ENCODE results near the gene MISP. TPM values are rescaled to one million over a fixed set of nuclear protein-coding genes. Genes with fewer than 3 reads are reported as not detected.

The MISP gene
- total and polyA plus RNA-seq, 2 of the 8 experiments (the other 6 are each of a cell fraction or from before 2014, with no cell fraction given) = 0.43 to 0.45 TPM

DNA sequence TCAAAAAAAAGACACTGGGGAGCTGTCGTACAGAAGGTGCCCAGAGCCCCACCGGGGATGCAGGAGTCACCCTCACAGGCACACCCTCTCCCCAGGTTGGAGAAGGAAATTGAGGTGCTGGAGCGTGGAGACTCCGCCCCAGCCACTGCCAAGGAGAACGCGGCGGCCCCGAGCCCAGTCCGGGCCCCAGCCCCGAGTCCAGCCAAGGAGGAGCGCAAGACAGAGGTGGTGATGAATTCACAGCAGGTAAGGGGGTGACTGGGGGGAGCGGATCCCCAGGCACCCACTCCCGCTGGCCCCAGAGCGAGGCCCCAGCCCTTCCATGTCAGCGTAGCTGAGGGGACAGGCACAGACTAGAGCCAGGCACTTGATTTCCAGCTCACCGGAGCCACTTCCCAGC, 19.9 kb upstream of the MISP start:
- Histone ChIP-seq H2BK12ac (ENCODE audit: low read depth, low read length) (no peak overlapping the region), H3K4me2 (ENCODE audit: insufficient read depth in 1 of 2, low read depth in 2 of 2, low read length in 2 of 2) (no peak overlapping the region), H3K9ac (replicated peaks in 1 of 4; ENCODE audit: extremely low read depth in 1 of 4, low read depth in 3 of 4, low read length in 3 of 4) (no peak overlapping the region), H4K8ac (ENCODE audit: extremely low read depth, insufficient read depth, low read length) (no peak overlapping the region; the same call in 1 of the 2 replicates), H2BK120ac (replicated peaks; ENCODE audit: low read depth, low read length) (no peak overlapping the region), H3K18ac (ENCODE audit: extremely low read depth, low read length) (no peak overlapping the region), H4K91ac (replicated peaks; ENCODE audit: insufficient read length, low read length) (no peak overlapping the region), H3K79me1 (ENCODE audit: low read depth, low read length) (no peaks in the 10 kb centered on the region; the same call in 1 of the 2 replicates), H2BK5ac (ENCODE audit: low read depth, low read length) (no peak overlapping the region), H3K27me3 (replicated peaks in 1 of 4; ENCODE audit: control insufficient read depth in 3 of 4, extremely low read depth in 1 of 4, insufficient read depth in 3 of 4, low read length in 3 of 4) (no peaks in the 10 kb centered on the region), H4K5ac (ENCODE audit: insufficient read length, low read depth, low read length) (no peak overlapping the region), H3K9me3 (ENCODE audit: insufficient read depth in 2 of 2, low read depth in 1 of 2, low read length in 1 of 2) (no peaks in the 10 kb centered on the region), H4K20me1 (replicated peaks in 1 of 2; ENCODE audit: control insufficient read depth in 1 of 2, insufficient read depth in 2 of 2, low read length in 2 of 2) (peaks cover 0 to 6% of the 10 kb centered on the region in 2 experiments), H3K56ac (replicated peaks; ENCODE audit: insufficient read length, low read depth, low read length) (no peak overlapping the region), H3K4ac (replicated peaks; ENCODE audit: insufficient read length, low read depth, low read length) (no peak overlapping the region), H3K14ac (ENCODE audit: insufficient read length) (no peak overlapping the region), H3K4me3 (ENCODE audit: extremely low read depth in 1 of 4, insufficient read depth in 2 of 4, low read depth in 3 of 4, low read length in 4 of 4) (no peak overlapping the region), H3K23me2 (ENCODE audit: low read depth, low read length) (no peaks in the 10 kb centered on the region), H3K79me2 (ENCODE audit: control insufficient read depth in 1 of 2, insufficient read depth in 2 of 2, low read length in 2 of 2) (no peaks in the 10 kb centered on the region), H3K36me3 (ENCODE audit: control insufficient read depth in 2 of 4, insufficient read depth in 4 of 4, low read length in 3 of 4) (no peaks in the 10 kb centered on the region; a peak in 1 of 8 replicates), H3K27ac (ENCODE audit: low read depth, low read length) (no peak overlapping the region), H2BK15ac (ENCODE audit: low read length) (no peak overlapping the region), H2AFZ (ENCODE audit: low read length) (no peak overlapping the region), H3K4me1 (replicated peaks in 1 of 4; ENCODE audit: control insufficient read depth in 3 of 4, insufficient read depth in 4 of 4, low read length in 3 of 4) (no peaks in the 10 kb centered on the region), H3K23ac (ENCODE audit: insufficient read length) (no peak overlapping the region), H2AK5ac (ENCODE audit: low read depth, low read length) (no peak overlapping the region), H2BK20ac (ENCODE audit: low read length) (no peak overlapping the region)
- FAIRE-seq (no peak), DNase-seq (ENCODE audit: low read depth in 1 of 2, low spot score in 2 of 2) (no peak)
- CTCF ChIA-PET (ENCODE audit: partially characterized antibody) = interaction anchor here (0.7 to 3.5 kb wide), 6 partner anchors 8 to 612 kb away, joined by 4 to 17 read pairs (median 4); no protein-coding TSS in a partner anchor
- POLR2A ChIA-PET (ENCODE audit: partially characterized antibody) = interaction anchor here (1.0 to 1.2 kb wide), 2 partner anchors 14 to 50 kb away, joined by 3 to 4 read pairs; no protein-coding TSS in a partner anchor
- WGBS, 2 experiments (ENCODE audit: extremely low coverage in 1 of 2, insufficient coverage in 1 of 2, insufficient read length in 1 of 2, insufficient replicate concordance in 2 of 2, low coverage in 1 of 2, low lambda C conversion rate in 2 of 2, missing lambda C conversion rate in 1 of 2) = 91% methylated on average over 16 of the region's 16 CpGs; no CpG with 5 or more reads in 1 of the 2 experiments
- no peak for TF ChIP-seq CTBP2 (IDR thresholded peaks at IDR 0.05; ENCODE audit: borderline replicate concordance, insufficient read depth, insufficient read length, low read length)
- no peak for TF ChIP-seq FOSL1 (IDR thresholded peaks at IDR 0.05; ENCODE audit: insufficient read depth, low read depth, low read length)
- TF ChIP-seq CBX5 (IDR thresholded peaks at IDR 0.05; ENCODE audit: low read depth, low read length) = no peak
- TF ChIP-seq, protein P1, sequence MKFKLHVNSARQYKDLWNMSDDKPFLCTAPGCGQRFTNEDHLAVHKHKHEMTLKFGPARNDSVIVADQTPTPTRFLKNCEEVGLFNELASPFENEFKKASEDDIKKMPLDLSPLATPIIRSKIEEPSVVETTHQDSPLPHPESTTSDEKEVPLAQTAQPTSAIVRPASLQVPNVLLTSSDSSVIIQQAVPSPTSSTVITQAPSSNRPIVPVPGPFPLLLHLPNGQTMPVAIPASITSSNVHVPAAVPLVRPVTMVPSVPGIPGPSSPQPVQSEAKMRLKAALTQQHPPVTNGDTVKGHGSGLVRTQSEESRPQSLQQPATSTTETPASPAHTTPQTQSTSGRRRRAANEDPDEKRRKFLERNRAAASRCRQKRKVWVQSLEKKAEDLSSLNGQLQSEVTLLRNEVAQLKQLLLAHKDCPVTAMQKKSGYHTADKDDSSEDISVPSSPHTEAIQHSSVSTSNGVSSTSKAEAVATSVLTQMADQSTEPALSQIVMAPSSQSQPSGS (IDR thresholded peaks at IDR 0.05; ENCODE audit: low read length) = no peak
- no peak for TF ChIP-seq SUZ12 (IDR thresholded peaks at IDR 0.05; ENCODE audit: low read length)
- TF ChIP-seq KDM5A (IDR thresholded peaks at IDR 0.05; ENCODE audit: low read length) = no peak
- no peak for TF ChIP-seq GABPA (IDR thresholded peaks at IDR 0.05; ENCODE audit: borderline replicate concordance, insufficient read depth, low read length)
- TF ChIP-seq PHF8 (conservative IDR thresholded peaks at IDR 0.05; ENCODE audit: low read depth, low read length) = no peak
- no peak for TF ChIP-seq MAX (IDR thresholded peaks at IDR 0.05)
- TF ChIP-seq NANOG (IDR thresholded peaks at IDR 0.05; ENCODE audit: insufficient read depth, low read depth, low read length, poor library complexity, severe bottlenecking) = no peak
- TF ChIP-seq HDAC2 (IDR thresholded peaks at IDR 0.05; ENCODE audit: borderline replicate concordance in 1 of 2, low read depth in 2 of 2, low read length in 2 of 2) = no peak
